Ectodermal cell (in vitro differentiated cells): ENCODE data around the gene NFKBIA.

Experiments used
- H3K27ac ChIP-seq: 2 replicates; pipeline ENCODE4 v1.7.0; 2013; ENCODE audit warnings: mild to moderate bottlenecking, low read depth, low read length; ENCODE audit not compliant: insufficient read depth, poor library complexity, severe bottlenecking
- H3K27me3 ChIP-seq: 2 replicates; pipeline ENCODE4 v1.7.0; 2013; ENCODE audit warnings: mild to moderate bottlenecking, low read length; ENCODE audit not compliant: insufficient read depth, control insufficient read depth, poor library complexity, severe bottlenecking
- H3K36me3 ChIP-seq: one replicate; pipeline ENCODE4 v1.7.0; 2013; ENCODE audit warnings: low read length; ENCODE audit not compliant: control insufficient read depth, insufficient read depth
- H3K4me1 ChIP-seq: one replicate; pipeline ENCODE4 v1.7.0; 2013; ENCODE audit warnings: low read length; ENCODE audit not compliant: control insufficient read depth, insufficient read depth
- H3K4me3 ChIP-seq: 2 replicates; pipeline ENCODE4 v1.7.0; 2013; ENCODE audit warnings: low read depth, low read length, control low read depth; ENCODE audit not compliant: insufficient read depth
- H3K9me3 ChIP-seq: 2 replicates; pipeline ENCODE4 v1.7.0; 2013; ENCODE audit warnings: mild to moderate bottlenecking, low read length, moderate library complexity; ENCODE audit not compliant: control insufficient read depth
- WGBS, 2 experiments: methylation state at CpG; one replicate each; pipeline ENCODE4 v1.1.7; 2013; ENCODE audit warnings: missing lambda C conversion rate in 2 of 2; 5-methylcytosine and 5-hydroxymethylcytosine counted together

NFKBIA gene

DNA sequence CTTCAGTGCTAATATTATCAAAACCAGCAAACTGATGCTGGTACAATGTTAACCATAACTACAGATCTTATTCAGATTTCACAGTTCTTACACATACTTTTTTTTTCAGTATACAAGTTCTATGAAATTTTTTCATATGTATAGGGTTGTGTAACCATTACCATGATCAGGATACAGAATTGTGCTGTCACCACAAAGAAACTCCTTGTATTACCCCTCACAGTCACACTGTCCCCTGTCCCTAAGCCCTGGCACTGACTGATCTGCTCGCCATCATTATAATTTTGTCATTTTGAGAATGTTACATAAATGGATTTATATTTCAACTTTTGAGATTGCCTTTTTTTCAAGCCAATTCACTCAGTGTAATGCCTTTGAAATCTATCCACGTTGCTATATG, 21.3 kb upstream of the NFKBIA start:
- Histone ChIP-seq H3K4me1 (no peaks in the 10 kb centered on the region), H3K9me3 (no peaks in the 10 kb centered on the region), H3K27me3 (no peaks in the 10 kb centered on the region), H3K36me3 (no peaks in the 10 kb centered on the region), H3K4me3 (no peak overlapping the region), H3K27ac (no peak overlapping the region)
- 91% methylated on average over 2 of the region's 2 CpGs; no CpG with 5 or more reads in 1 of the 2 experiments for WGBS, 2 experiments

DNA sequence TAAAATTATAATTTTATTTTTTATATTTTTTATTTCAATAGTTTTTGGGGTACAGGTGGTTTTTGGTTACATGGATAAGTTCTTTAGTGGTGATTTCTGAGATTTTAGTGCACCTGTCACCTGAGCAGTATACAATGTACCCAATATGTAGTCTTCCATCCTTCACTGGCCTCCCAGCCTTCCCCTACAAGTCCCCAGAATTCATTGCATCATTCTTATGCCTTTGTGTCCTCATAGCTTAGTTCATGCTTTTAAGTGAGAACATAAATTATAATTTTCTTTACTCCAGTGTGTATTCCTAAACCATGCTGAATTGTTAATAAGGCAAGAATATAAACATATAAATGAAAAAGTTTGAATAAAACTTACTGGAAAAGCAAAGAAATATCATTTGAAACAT, 19.1 kb upstream of the NFKBIA start:
- Histone ChIP-seq H3K27ac (no peak overlapping the region), H3K4me1 (no peaks in the 10 kb centered on the region), H3K9me3 (no peaks in the 10 kb centered on the region), H3K36me3 (no peaks in the 10 kb centered on the region), H3K4me3 (no peak overlapping the region), H3K27me3 (no peaks in the 10 kb centered on the region)

GRCh38 chr14:35420036-35420811, 15.7 kb upstream of the NFKBIA start:
- WGBS, 2 experiments, result 90 to 95% methylated on average over 6 to 7 of the region's 7 CpGs
- Histone ChIP-seq H3K27ac (no peak overlapping the region), H3K4me3 (no peak overlapping the region), H3K36me3 (no peaks in the 10 kb centered on the region), H3K27me3 (no peaks in the 10 kb centered on the region), H3K4me1 (no peaks in the 10 kb centered on the region), H3K9me3 (no peaks in the 10 kb centered on the region)

DNA sequence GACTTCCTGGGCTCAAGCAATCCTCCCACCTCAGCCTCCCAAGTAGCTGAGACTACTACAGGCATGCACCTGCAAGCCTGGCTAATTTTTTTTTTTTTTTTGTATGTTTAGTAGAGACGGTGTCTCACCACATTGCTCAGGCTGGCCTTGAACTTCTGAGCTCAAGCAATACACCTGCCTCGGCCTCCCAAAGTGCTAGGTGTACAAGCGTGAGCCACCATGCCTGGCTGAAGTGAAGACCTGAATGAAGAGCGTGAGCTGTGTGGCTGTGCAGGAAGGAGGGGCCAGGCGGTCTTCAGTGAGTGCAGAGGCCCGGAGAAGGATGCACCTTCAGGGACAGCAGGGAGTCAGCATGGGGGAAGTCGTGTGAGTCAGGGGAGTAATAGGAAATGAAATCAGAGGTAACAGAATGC, 14.9 kb upstream of the NFKBIA start:
- no peaks in the 10 kb centered on the region for H3K27me3 ChIP-seq
- H3K27ac ChIP-seq, result no peak overlapping the region
- no peaks in the 10 kb centered on the region for H3K9me3 ChIP-seq
- no peaks in the 10 kb centered on the region for H3K4me1 ChIP-seq
- no peak overlapping the region for H3K4me3 ChIP-seq
- H3K36me3 ChIP-seq, result no peaks in the 10 kb centered on the region
- WGBS, 2 experiments, result 76 to 79% methylated on average over 7 of the region's 7 CpGs

GRCh38 chr14:35418093-35418492, 13.5 kb upstream of the NFKBIA start:
- no peaks in the 10 kb centered on the region for H3K27me3 ChIP-seq
- no peaks in the 10 kb centered on the region for H3K4me1 ChIP-seq
- 85 to 100% methylated on average over 1 to 2 of the region's 2 CpGs for WGBS, 2 experiments
- H3K27ac ChIP-seq, result no peak overlapping the region
- H3K36me3 ChIP-seq, result no peaks in the 10 kb centered on the region
- H3K4me3 ChIP-seq, result no peak overlapping the region
- no peaks in the 10 kb centered on the region for H3K9me3 ChIP-seq

- Histone ChIP-seq H3K27ac (no peak overlapping the region), H3K4me3 (no peak overlapping the region), H3K27me3 (no peaks in the 10 kb centered on the region), H3K4me1 (no peaks in the 10 kb centered on the region), H3K9me3 (no peaks in the 10 kb centered on the region), H3K36me3 (no peaks in the 10 kb centered on the region)
- 50 to 55% methylated on average over 5 of the region's 5 CpGs for WGBS, 2 experiments
Observed at GRCh38 chr14:35416108-35416750, 11.7 kb upstream of the NFKBIA start.

- Histone ChIP-seq H3K4me1 (no peaks in the 10 kb centered on the region), H3K27me3 (no peaks in the 10 kb centered on the region), H3K9me3 (no peaks in the 10 kb centered on the region), H3K27ac (no peak overlapping the region), H3K4me3 (no peak overlapping the region), H3K36me3 (no peaks in the 10 kb centered on the region)
- 65 to 67% methylated on average over 4 of the region's 4 CpGs for WGBS, 2 experiments
Observed at GRCh38 chr14:35414365-35414764, 9.8 kb upstream of the NFKBIA start.

DNA sequence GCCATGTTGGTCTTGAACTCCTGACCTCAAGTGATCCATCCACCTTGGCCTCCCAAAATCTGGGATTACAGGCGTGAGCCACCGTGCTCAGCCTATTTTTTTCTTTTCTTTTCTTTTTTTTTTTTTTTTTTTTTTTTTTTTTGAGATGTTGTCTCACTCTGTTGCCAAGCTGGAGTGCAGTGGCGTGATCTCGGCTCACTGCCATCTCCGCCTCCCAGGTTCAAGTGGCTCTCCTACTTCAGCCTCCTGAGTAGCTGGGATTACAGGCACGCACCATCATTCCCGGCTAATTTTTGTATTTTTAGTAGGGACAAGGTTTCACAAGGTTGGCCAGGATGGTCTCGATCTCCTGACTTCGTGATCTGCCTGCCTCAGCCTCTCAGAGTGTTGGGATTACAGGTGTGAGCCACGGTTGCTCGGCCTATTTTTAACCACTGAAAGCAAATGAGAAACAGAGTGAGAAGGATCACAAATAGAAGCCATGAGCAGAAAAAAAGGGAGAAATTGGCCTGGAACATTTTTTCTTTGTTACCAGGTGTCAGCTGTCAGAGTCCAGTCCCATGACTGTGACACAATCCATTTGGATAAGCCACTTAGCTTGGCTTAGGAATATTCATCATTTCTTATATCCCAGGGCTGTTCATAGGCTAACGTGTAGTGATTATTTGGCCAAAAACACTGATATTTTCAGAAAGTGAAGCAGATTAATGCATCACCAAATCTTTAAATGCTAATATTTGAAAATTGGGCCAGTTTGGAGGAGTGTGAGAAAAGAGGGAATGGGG, 7.9 kb upstream of the NFKBIA start:
- no peaks in the 10 kb centered on the region for H3K27me3 ChIP-seq
- H3K9me3 ChIP-seq, result no peaks in the 10 kb centered on the region
- WGBS, 2 experiments, result 83 to 88% methylated on average over 10 to 12 of the region's 12 CpGs
- no peak overlapping the region for H3K4me3 ChIP-seq
- H3K27ac ChIP-seq, result no peak overlapping the region
- H3K4me1 ChIP-seq, result no peaks in the 10 kb centered on the region
- no peaks in the 10 kb centered on the region for H3K36me3 ChIP-seq

- Histone ChIP-seq H3K9me3 (no peaks in the 10 kb centered on the region), H3K27me3 (no peaks in the 10 kb centered on the region), H3K4me1 (peaks cover 3% of the 10 kb centered on the region), H3K27ac (no peak overlapping the region), H3K36me3 (no peaks in the 10 kb centered on the region), H3K4me3 (no peak overlapping the region)
- 93 to 96% methylated on average over 6 of the region's 6 CpGs for WGBS, 2 experiments
Observed at GRCh38 chr14:35410858-35411257, 6.3 kb upstream of the NFKBIA start.

DNA sequence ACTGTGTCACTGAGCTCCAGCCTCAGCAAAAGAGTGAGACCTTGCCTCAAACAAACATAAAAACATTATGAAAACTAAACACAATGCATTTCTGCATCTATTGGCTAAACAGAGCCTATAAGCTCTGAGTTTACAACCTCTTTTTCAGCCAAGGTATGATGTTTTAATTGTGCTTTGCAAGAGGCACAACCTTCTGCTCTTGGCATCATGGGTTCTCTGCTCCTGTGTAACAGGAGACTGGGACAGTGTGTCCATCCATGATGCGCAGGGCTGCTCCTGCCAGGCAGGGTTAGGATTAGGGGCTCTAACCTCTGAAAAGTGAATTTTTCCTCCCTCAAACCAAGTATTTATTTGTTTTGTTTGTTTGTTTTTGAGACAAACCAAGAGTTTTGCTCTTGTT, 5.0 kb upstream of the NFKBIA start:
- WGBS, 2 experiments, result 100% methylated on average over 1 of the region's 1 CpG

More for the DNA sequence above, 5.0 kb upstream of the NFKBIA start:
- Histone ChIP-seq H3K4me3 (no peak overlapping the region), H3K9me3 (no peaks in the 10 kb centered on the region), H3K27ac (no peak overlapping the region), H3K36me3 (no peaks in the 10 kb centered on the region), H3K27me3 (no peaks in the 10 kb centered on the region), H3K4me1 (peaks cover 11% of the 10 kb centered on the region)
